ENCODE results near the gene LSMEM2.

LSMEM2 gene

DNA sequence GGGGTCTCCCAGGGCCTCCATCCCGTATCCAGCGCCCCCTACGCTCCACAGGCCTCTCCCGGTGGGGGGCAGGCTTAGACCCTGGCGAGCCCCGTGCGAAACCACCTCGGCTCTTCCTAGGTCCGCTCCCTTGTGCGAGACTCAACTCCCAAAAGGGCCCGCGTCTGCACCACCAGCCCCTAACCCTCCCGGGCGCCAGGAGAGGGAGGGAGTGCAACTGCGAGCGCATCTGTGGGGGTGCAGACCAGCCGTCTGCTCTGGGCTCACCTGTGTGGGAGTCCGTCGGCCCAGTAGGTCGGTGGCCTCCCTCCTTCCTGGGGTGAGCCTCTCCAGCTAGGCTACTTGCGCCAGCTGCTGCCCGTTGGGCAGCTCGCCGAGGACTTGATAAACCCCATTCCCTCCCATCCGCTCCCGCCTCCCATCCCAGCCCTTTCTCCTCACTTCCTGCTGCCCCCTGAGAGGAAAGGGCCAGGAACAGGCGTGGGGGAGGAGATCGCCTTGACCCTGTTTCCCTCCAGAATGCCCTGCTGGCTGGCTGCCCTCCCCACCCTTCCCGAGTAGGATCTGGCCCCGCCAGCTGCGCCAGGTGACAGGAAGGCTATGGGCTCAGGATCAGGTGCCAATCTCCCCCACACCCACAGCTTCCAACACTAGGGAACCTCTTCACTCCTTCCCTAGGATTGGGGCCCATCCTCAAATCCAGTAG lies 43.7 kb downstream of the LSMEM2 start, which contains the start of gene HYAL2:
Gene HYAL2 (minus strand): TSS at position 360 of the 706 bp plus-strand sequence. CDS start 2,256 bp downstream, outside the sequence.
- no peak for DNase-seq (ENCODE audit: low read depth)

GRCh38 chr3:50323092-50323600 lies 44.3 kb downstream of the LSMEM2 start:
- no peak for DNase-seq (ENCODE audit: low read depth)

GRCh38 chr3:50323614-50324199 lies 44.8 kb downstream of the LSMEM2 start:
- DNase-seq (ENCODE audit: low read depth) = no peak

DNA sequence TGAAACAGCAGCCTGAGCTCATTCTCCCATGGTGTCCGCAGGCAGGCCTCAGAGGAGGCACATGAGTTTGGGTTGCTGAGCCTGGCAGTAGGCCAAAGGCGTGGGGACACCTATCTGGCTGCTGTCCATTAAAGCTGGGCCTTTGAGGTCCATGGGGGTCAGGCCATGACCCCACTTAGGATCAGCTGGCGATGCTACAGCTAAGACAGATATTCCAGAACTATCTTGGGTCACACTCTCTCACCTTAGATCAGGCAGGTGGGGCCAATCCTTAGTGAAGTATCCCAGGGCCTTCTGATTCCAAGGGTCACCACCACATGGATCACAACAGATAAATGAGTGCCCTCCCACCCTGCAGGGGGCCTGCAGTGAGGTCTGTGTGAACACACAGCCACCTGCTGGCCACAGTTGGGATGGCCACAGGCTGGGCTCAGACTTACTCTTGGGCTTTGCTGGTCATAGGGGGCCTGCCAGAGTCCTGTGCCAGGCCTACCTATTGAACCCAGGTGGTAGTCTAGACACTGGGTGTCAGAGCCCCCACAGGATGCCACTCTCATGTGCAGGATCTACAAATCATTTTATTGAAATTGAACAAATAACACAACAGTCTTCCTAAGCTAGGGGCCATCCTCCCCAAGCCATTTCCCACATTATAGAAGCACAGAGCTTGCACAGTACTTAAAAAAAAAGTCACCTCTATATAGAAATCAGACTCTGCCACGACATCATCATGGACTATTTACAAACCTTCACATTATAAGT lies 45.6 kb downstream of the LSMEM2 start:
- no peak for DNase-seq (ENCODE audit: low read depth)

- no peak for DNase-seq (ENCODE audit: low read depth)
Measured at GRCh38 chr3:50325113-50325480, 46.2 kb downstream of the LSMEM2 start.

- no peak for DNase-seq (ENCODE audit: low read depth)
Measured at GRCh38 chr3:50325497-50326181, 46.8 kb downstream of the LSMEM2 start.

DNA sequence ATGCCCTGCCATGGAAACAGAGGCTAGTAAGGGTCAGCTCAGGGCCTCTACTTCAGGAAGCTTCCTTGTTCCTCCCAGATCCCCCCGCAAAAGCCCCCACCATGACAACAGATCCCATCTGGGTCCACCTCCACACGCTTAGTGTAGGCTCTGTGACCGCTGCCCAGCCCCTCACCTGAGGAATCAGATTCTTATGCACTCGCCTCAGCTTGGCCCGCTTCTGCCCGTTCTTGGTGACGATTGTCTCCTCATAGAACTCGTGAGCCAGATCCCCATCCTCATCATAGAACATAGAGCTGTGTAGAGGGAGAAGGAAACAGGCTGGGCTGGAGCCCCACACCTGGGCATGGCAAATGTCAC lies 47.3 kb downstream of the LSMEM2 start:
- DNase-seq (ENCODE audit: low read depth) = no peak

DNA sequence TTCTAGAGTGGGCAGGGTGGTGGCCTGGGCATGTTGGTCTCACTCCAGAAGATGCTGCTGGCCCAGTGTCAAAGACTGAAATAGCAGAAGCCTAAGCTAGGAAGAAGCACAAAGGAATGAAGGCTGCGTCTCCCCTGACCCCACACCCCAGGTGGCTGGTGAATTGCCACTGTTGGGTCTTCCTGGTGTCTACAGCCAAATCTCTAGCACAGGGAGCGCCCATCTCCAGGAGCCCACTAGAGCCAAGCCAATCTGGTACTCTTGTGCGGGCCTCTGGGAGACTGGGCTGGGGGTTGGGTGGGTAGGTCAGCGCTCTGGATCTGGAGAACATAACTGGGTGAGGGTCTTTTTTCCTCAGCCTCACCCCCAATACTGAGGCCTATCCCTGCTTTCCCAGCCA lies 48.2 kb downstream of the LSMEM2 start:
- DNase-seq (ENCODE audit: low read depth) = no peak

DNA sequence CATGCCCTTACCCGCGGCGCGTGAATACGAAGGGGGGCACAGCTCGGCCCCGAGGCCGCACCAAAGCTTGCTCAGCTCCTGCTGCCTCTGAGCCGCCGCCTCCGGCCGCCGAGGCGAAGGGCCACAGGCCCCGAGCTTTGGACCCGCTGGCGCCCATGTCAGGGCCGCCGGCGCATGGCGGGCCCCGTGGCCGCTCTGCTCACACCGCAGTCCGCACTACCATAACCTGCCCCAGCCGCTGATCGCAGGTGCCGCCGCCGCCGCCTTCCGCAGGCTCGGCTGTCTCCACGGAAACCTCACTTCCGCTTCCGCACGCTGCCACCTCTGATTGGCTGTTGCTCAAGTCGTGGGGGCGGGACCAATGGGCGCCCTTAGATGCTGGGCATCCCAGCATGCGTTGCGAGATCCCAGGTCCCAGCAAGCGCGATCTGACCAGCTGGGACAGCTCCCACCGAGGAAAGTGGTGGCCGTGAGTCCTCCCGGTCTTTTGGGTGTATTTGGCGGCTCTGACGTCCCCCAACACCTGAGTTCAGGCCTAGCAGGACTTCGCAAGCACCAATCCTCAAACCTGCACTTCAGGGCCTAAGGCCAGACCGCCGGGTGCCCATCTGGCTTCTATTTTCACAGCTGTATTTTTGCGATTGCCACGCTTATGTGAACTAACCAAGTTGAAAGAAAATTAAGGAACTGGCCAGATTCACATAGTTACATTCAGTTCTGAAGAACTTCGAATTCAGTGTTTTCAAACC lies 49.2 kb downstream of the LSMEM2 start, which contains the start of gene TUSC2:
Gene TUSC2 (minus strand): TSS at position 281 of the 749 bp plus-strand sequence. CDS start 124 bp downstream, at position 157.
- peak; percentile 82 for DNase-seq (ENCODE audit: low read depth)

GRCh38 chr3:50330330-50330729 lies 51.4 kb downstream of the LSMEM2 start:
- no peak for DNase-seq (ENCODE audit: low read depth)

DNA sequence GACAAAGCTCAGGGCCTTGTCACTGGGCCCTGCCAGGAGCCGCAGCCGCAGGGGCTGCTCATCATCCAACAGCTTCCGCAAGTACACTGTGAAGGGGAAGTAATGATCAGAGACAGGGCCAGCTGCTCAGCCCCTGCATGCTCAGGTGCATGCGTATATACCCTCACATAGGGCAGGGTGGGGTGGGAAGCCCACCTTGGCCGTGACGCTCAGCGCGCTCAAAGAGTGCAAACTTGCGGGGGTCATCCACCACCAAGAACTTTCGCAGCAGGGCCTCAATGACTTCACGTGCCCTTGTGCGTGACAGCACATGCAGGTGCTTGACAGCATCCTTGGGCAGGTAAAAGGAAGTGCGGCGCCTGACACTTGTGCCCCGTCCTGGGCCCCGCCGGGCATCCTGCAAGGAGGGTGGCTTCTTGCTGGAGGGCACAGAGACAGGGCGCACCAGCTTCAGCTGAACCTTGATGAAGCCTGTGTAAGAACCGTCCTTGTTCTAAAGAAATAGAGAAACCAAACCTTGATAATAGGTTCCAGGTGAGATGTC lies 52.5 kb downstream of the LSMEM2 start:
- no peak for DNase-seq (ENCODE audit: low read depth)

GRCh38 chr3:50333744-50334328 lies 54.9 kb downstream of the LSMEM2 start:
- DNase-seq (ENCODE audit: low read depth) = no peak

DNA sequence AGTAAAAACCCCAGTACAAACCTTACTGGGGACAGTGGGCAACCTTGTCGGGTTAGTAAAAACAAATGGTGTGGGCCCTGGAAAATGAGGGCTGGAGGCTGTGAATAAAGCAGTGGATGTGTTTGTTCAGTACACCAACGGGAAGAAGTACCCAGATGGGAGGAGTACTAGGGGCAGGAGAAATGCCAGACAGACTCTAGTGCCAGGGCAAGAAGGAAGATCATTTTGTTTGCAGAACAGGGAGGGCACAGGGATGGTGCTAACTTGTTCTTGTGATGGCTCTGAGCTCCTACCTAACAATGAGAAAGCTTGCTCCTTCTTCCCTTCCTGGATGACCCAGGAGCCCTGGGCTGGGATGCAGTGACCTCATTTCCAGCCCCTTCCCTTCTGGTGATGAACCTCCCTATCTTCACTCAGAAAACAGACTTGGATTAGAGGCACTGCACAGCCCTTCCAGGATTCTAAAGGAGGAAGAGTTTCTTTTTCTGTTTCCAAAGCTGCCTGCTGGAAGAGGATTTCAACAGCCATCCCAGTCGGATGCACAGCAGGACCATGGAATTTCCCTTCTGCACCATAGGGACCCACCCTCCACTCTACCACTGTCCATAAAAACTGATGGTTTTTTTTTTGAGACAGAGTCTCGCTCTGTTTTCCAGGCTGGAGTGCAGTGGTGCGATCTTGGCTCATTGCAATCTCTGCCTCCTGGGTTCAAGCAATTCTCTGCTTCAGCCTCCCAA lies 55.6 kb downstream of the LSMEM2 start:
- no peak for DNase-seq (ENCODE audit: low read depth)

DNA sequence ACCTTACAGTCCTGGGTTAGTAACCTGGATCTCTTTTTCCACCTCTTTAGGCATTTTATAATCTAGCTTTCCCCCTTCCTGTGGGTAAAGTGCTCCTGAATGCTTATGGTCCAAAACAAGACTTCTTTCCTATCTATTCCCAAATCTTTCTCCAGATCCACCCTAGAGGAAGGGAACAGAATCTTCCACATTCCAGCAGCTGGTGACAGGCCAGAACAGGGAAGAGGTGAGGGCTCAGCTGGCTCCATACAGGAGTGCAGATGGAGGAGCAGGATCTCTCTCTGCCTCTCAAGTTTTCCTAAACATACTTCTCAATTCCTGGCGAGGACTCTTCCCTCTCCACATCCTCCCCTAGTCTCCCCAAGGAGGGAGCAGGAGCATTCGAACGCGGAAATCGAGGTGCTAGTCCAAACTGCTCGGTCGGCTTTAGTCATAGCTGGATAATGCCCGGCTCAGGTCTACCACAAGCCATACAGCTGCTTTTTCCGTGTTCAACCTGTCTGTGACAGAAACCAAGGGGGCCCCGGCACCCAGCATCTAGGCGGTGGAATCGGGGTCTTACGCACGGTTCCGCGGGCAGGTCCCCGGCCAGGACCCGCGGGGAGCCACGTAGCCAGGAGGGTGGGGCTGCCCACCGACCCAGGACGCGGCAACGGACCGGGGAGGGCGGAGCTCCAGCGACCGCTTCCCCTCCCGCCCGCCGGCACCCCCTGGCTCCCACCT lies 57.7 kb downstream of the LSMEM2 start:
- no peak for DNase-seq (ENCODE audit: low read depth)

DNA sequence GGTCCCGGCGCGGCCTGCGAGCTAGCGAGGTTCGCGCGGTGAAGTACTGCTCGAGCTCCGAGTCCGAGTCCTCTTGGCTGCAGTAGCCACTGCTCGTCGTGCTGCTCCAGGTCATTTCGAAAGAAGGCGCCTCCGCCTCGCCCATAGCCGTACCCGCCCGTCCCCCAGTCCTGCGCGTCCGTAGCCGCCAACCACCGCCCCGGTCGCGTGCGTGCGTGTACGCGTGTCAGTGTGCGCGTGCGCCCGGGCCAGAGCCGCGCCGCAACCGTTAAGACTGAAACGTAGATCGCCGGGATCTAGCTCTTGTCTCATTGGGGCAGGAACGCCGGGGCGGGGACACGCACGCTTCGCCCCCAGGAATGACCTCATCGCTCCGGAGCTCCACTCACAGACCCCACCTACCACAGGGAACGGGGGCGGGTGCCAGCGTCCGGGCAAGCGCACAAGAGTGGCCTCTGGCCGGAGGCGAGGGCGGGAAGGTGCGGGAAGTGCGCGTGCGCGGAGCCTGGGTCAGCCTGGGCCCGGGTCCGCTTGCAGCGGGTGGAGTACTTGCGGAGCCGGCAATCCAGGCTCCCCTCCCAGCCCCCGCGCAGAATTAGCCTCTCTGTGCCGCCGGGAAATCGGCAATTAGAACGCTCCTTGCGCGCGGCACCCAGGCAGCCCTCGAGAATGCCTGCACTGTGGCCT lies 58.4 kb downstream of the LSMEM2 start:
- peak; percentile 97 for DNase-seq (ENCODE audit: low read depth)
